ENCODE measurements around the gene PRSS35.
"Not testable (repeated sequence)": the region's sequence is repeated elsewhere in the genome, so short reads cannot be mapped to it uniquely, and the experiment has no call there.

DNA sequence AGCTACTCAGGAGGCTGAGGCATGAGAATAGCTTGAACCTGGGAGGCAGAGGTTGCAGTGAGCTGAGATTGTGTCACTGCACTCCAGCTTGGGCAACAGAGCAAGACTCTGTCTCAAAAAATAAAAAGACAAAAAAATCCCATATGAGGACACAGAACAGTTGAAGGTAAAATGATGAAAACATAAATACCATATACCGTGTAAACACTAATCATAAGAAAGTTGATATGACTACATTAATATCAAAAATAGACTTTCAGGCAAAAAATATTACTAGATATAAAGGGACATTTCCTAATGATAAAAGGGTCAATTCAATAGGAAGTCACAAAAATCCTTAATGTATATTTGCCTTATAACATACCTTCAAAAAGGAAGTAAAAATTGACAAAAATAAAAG lies 30.4 kb upstream of the PRSS35 start:
- TF ChIP-seq, protein P1, sequence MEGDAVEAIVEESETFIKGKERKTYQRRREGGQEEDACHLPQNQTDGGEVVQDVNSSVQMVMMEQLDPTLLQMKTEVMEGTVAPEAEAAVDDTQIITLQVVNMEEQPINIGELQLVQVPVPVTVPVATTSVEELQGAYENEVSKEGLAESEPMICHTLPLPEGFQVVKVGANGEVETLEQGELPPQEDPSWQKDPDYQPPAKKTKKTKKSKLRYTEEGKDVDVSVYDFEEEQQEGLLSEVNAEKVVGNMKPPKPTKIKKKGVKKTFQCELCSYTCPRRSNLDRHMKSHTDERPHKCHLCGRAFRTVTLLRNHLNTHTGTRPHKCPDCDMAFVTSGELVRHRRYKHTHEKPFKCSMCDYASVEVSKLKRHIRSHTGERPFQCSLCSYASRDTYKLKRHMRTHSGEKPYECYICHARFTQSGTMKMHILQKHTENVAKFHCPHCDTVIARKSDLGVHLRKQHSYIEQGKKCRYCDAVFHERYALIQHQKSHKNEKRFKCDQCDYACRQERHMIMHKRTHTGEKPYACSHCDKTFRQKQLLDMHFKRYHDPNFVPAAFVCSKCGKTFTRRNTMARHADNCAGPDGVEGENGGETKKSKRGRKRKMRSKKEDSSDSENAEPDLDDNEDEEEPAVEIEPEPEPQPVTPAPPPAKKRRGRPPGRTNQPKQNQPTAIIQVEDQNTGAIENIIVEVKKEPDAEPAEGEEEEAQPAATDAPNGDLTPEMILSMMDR (IDR thresholded peaks at IDR 0.05 in 4 of 5, conservative IDR thresholded peaks at IDR 0.05 in 1 of 5) = not testable (repeated sequence)
- not testable (repeated sequence) for TF ChIP-seq POLR2A (IDR thresholded peaks at IDR 0.05)

Measured in gastrocnemius medialis (tissue), 4 donors.